ENCODE results near the gene SNAPC4. TPM values are rescaled to one million over a fixed set of nuclear protein-coding genes. Genes with fewer than 3 reads are reported as not detected.

SNAPC4 gene
- polyA plus RNA-seq, 1 donor = 13.6 TPM

DNA sequence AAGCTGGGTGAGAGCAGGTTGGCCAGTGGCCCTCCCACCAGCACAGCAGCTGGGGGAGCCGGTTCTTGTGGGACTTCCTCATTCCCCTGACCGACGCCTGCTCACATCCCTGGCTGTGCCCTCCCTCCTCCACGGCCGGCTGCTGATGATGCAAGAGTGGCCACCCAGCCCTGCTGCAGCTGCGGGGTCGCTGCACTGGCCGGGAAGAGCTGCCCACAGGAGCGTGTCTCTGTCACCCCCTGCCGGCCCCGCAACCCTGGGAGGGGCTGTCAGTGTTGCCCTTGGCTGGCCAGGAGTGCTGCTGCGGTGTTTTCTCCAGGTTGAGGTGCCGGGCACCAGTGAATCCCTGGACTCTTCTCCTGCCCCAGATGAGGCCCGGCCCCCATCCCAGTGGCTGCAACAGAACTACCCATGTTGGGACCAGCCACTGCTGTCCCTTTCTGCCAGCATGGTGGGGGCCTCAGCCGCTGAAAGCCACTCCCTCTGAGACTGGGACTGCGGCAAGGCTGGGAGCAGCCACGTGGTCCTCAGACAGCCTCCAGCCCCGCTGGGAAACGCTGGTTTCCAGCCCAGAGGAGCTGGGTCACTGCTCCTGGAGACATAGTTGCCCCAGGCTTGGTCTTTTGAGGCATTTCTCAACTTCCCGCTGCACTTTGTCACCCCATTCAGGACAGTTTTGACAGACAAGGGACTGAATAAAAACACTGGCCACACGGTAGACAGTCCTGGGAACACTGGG, 27.2 kb downstream of the SNAPC4 start:
- DNase-seq = peak; percentile 68

DNA sequence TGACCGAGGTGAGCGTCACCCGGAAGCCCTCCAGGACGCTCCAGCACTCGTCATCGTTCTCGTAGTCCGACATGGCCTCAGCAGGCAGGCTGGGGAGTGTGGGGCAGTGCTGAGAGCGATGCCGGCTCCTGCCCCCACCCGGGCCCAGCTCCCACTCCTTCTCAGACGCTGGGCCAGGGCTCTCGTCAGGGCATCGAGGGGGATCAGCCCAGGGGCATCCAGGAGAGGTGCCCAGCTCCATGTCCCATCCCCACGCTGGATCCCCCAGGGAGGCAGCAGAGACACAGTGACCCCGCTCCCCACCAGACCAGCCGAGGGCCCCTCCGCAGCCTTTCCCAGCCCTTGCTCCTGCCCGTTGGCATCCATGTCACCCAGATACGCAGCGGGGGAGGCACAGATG, 28.0 kb downstream of the SNAPC4 start:
- no peak for DNase-seq

DNA sequence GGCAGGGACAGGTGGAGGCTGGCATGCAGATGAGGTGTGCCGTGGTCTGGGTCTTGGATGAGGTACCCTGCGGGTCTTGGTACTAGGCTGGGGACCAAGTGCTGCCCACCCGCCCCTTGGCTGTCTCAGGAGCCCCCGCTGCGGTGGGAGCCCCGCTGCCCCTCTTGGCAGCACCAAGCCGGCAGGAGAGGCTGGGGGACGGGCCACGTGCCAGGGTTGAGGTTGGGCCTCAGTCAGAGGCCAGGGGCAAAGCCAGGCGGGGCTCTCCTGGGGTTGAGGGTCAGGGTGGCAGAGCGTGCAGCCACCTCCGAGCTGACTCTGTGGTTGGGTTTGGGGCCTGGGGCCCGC, 28.5 kb downstream of the SNAPC4 start:
- DNase-seq = no peak

DNA sequence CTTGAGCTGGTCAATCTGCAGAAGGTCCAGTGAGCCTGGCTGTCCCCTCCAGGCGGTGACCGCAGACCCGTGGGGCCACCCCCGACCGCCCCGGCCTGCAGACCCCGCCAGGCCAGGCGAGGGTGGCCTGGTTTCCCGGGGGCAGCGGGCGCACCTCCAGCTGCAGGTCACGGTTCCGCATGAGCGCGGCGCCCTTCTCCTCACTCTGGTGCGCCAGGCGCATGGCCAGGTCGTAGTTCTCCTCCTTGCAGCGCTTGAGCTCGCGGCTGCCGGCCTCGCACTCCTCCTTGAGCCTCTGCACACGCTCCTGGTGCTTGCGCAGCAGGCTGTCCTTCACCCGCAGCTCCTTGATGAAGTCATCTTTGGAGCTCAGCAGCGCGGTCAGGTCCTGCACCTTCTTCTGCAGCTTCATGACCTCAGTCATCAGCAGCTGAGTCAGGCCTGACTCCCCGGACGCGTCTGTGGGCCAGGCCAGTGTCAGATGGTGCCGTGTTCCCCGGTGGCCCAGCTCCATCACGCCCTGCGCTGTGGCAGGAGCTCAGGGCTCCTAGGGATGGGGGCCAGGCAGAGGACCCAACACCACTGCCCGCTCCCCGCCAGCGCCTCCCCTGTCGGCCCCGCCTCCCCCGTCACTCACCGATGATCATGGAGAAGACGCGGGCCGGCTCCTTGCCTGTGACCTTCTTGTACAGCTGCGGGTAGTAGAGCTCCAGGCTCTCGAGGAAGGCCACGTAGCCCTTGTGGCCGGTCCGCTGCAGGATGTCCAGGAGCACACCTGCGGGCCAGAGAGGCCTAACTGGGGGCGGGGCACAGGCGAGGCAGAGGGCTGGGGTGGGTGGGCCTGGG, 29.1 kb downstream of the SNAPC4 start:
- DNase-seq = no peak

DNA sequence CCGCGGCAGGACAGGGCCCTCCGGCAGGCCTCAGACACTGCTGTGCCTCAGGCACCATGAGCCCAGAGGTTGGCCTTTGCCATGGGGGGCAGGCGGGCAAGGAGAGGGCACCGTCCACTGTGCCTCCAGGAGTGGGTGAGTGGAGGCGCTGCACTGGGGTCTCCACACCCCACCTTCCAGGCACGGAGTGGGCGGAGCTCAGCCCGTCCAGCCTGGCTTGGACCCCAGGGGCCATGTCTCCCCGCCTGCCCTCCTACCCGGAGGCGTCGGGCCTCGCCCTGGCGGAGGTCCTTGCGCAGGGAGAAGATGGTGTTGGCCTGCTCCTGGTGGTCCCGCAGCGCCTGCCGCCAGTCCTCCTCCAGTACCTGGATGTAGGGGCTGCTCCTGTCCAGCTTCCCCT, 29.9 kb downstream of the SNAPC4 start:
- no peak for DNase-seq

DNA sequence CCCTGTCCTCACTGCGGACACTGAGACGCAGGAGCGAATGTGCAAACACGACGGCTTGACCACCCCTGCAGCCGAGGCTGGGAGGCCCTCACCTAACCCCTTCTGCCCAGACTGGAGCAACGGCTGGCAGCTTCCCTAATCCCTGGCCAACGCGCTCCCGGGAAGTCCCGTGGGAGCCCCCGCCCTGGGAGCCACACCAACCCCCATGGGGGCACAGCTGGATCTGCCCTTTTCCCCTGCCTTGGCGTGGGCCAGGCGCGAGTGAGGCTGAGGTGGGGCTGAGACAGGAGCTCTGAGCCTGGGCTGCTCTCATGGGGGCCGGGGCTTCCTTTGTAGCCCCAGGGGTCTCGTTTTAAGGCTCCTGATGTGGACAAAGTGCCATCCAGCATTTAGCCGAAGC, 31.8 kb downstream of the SNAPC4 start:
- DNase-seq = no peak

DNA sequence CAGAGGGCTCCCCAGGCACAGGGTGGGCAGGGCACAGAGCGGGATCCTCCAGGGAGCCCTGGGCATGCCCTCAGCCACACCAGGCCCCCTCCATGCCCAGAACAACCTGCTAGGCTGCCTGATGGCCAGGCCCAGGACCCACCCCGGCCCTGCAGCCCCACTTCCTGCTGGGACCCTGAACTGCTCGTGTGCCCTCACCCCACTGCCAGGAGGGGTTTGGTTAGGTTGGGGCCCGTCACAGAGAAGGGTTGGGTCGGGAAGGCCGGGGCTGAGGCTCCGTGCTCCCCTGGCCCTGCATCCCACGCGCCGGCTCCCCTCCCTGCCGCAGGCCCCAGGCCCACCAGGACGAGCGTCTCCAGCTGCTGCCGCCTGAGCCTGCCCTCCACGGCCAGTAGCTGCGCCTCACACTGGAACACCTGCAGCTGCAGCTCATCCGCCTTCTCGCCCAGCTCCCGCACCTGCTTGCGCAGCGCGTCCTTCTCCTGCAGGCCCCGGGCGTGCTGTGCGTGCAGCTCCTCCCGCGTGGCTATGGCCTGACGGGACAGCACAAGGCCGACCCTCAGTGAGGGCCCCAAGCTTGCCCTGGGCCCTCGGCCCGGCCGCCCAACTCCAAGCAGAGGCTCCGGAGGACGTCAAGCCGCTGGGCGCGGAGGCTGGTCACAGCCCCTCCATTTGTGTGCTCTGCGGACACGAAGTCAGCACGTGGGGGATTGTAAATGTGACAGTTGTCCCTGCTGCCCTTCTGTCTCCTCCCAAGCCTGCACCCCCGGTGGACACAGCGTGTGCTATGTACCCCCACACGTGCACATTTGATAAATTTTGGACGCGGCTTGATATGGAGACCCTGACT, 32.4 kb downstream of the SNAPC4 start:
- DNase-seq = no peak

DNA sequence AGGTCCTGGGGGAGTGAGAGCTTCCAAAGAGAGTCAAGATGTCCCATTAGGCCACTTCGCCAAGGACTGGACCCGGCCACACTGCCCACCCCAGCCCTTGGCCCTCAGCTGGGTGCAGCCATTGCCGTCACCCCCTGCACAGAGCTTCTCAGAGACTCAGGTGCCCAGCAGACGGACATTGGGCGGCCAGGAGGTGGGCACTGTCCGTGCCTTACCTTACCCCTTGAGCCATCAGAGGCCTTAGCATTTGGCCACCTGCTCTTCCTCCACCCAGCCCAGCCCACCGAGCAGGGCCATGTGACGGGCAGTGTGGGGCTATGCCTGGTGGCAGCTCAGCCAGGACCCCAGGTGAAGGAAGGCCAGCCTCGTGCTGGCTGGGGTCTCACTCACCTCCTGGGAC, 33.1 kb downstream of the SNAPC4 start:
- DNase-seq = no peak

DNA sequence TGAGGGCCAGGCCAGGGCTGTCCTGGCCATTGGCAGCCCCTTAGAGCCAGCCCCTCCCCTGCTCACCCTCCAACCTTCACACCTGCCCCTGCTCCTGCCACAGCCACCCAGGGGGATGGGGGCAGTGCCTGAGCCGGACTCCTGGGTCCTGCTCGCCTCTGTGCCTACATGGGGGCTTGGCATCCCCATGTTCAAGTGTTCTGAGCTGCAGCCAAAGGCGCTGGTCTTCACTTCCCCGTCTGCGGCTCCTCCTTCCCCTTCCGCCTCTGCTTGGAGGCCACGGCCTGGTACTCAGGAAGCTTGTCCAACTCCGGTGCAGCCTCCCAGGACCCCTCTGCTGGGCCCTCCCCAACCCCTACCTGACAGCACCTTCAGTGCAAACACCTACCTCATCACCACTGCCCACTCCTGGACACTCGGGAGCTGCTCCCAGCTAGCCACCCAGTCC, 34.2 kb downstream of the SNAPC4 start:
- DNase-seq = no peak

DNA sequence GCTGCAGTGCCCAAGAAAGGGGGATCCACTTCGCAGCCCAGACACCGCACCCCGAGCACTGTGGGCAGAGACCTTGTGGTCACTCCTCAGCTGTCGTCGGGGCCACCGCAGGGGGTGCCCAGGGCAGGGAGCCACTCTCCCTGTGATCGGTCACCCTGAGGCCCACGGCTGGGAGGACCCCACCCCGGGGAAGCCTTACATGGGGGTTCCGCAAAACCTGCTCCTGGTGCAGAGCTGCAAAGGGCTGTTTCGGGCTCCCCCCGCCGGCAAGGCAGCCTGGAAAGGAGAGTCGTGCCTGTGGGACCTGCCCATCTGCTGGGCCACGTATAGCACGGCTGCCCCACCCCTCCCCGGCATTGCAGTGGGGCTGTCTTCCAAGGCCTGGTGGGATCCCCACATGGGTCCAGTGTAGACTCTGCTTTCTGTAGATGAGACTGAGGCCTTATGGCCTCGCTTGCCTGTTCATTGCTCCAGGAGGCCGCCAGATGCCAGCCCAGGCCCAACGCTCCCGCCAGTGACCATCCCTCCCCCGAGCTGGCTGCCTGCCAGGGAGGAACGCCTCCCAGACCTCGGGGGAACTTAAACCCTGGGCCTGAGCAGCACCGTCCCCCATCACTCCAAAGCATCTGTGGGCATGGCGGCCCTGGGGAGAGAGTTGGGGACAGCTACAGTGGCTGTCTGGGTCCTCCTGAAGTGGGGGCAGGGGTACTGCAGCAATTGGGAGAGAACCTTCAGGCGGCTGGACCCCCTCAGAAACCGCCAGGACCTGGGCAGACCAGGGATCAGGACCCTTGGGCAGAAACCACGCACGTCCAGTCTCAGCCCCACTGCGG, 34.8 kb downstream of the SNAPC4 start:
- no peak for DNase-seq

DNA sequence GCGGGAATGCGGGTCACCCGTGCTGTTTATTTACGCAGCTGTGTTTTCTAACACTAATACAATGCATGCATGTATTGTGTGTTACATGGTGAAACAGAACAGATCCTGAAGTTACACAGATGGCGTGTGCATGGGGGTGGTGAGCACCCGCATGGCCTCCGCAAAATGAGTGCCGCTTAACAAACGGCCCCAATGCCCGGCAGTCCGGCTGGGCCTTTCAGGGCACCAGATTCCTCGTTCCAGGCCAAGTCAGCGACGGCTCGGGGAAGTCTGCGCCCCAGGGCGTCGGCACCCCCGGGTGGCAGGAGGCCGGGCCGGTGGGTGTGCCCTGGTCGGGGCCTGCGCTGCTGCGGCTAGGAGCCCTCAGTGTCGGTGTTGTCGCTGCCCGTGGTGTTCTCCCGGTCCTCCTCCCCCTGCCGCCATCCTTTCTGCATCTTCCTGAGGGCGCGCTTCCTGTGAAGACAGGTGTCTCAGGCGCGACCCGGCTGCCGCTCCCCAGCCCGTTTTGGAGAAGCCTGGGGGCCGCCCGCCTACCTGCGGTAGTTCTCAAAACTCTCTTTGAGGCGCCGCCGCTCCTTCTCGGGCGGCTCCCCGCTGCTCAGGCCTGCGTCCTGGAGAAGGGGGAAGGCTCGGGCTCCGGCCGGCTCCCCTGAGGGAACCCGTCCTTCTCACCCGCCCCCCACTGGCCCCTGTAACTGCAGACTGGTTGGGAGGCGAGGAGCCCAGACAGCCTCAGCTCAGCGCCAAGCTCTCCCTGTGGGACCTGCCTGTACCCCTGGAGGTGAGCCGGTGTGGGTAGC, 35.8 kb downstream of the SNAPC4 start:
- no peak for DNase-seq

DNA sequence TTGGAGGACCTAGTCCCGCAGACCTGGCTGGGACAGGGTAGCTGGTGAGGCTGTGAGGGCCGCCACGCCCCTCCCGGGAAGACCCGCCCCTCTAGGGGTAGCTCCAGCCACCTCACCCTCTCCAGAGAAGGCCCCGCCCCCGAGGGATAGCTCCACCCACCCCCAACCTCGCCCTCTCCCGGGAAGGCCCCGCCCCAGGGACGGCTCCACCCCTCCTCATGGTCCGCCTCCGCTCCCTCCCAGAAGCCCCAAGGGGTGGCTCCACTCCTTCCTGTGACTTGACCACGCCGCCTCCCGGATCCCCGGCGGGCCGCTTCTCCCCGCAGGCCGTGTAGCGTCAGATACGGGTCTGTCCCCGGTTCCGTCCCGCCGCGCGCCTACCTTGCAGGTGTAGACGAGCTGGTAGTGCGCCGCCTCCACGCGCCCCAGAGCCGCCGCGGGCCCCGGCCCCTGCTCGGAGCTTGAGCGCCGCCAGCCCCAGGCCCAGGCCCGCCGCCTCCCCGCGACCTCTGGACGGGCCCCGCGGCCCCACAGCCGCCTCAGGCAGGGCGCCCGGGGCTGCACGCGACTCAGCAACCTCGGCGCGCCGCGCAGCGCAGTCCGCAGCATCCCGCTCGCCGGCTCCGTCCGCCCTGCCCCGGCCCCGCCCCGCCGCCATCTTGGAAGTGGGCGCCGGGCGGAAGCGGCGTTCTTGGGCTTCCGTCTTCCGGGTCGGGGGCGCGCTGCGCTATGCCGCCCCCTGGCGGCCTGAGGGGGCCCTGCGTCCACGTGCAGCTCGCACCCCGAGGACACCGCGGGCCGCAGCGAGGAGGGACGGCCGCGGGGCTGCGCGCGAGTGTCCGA, 36.6 kb downstream of the SNAPC4 start, which contains the start of gene DNLZ:
TSS of gene DNLZ (minus strand) at position 639 of the 843 bp plus-strand sequence. CDS start at position 609, 30 bp downstream.
- DNase-seq = peak; percentile 89

DNA sequence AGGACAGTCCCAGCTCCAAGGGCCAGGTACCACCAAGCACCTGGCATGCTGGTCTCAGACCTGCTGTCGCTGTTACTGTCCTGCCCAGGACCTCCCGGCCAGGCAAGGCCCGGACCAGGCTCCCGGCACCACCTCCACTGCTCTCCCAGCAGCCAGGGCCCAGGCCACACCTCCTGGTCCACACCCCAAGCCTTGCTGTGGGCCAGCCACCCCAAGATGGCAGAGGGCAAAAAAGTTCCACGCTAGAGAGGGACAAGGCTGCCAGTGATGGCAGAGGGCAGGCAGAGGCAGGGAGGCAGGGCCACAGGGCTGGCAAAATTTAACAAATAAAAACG, 37.6 kb downstream of the SNAPC4 start:
- no peak for DNase-seq

DNA sequence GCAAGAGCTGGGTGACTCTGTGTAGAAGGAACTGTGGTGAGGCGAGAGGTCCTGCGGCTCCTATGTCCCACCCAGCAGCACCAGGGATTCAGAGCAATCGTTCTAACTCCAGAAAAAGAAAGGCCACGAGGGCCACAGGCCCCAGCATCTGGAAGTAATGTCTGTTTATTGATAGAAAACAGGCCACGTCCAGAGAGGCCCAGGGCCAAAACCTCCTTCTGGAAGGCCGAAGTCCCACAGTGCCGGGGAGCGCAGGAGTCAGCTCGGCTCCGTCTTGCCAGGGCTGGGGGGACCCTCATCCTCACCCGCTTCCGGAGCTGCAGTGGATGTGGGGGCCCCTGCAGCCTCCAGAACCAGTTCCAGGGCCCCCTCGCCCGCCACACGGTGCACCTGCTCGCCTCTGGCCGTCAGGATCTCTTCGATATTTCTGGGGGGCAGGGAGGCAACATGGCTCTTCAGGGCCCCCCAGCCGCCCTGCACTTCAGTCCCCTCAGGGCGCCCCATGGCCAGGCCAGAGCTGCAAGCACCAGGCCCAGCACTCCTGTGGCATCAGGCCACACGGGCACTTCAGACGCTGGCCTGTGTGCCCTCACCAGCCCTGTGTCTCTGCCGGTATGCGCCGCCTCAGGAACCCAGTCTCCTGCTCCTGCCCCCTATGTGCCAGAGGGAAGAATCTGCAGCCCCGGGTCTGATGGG, 38.1 kb downstream of the SNAPC4 start:
- DNase-seq = no peak

DNA sequence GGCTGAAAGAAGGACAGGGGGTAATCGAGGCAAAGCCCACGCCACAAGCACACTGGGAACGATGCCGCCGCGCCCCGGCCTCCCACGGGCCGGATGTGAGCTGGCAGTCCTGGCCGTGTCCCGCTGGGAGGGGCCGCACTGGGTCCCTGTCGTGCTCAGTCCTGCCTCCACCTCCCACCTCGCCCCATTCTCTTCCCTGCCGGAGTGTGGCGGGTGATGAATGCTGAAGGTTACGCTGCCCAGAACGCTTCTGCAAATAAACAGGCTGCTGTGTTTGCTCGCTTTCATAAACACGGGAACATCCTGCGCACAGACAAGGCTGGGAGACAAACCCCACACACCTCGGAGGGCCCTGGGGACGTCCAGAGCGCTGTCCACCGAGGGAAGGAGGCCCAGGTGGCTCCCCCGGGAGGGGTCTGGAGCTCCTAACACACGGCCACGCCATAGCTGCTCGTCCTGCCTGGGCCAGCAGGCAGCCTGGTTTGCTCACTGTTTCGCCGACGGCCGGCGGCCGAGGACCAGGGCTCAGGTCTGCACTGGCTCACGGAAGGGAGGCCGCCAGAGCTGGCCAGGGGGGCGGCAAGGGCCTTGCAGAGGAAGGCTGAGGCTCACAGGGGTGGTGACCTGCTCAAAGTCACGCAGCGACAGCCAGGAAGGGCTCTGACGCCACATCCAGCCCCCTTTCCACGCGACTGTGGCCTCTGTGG, 38.8 kb downstream of the SNAPC4 start:
- no peak for DNase-seq

DNA sequence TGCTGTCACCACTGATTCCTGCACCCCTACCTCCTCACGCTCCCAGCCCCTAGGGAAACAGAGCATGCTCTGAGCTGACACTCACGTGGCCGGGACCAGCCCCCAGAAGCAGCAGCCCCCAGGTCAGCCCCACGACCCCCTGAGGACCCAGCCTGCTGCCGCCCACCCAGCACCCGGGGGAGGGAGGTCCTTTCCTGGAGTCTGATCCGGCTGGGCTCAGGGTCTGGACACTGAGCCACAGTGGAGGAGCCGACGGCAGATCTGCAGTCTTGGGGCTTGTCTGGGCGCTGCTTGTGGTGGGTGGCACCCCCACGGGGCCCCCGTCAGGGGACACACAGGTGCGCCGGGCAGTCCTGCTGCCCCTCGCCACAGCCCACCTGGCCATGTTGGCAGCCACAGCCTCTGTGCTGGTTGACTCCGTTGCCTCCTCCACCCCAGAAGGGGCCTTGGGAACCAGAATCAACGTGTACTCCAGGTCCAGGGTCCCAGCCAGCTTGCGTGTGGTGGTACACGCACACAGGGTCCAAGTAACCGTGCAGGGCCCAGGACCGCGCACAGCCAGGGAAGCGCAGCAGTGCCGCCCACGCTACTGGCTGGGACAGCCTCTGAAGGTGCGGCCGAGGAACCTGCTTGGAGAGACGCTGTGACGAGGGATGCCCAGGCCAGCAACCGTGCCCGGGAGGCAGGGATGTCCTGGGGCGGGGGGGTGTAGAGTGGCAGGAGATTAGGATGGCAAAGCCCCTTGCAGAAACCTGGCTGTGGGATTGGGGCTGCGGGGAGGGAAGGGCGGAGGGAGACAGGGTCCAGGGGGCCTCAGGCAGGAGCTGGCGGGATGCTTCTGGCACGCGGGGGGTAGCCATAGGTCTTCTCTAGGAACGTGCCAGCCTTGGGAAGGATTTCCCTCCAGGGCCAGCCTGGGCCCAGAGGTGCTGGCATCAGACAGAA, 39.9 kb downstream of the SNAPC4 start:
- DNase-seq = no peak

DNA sequence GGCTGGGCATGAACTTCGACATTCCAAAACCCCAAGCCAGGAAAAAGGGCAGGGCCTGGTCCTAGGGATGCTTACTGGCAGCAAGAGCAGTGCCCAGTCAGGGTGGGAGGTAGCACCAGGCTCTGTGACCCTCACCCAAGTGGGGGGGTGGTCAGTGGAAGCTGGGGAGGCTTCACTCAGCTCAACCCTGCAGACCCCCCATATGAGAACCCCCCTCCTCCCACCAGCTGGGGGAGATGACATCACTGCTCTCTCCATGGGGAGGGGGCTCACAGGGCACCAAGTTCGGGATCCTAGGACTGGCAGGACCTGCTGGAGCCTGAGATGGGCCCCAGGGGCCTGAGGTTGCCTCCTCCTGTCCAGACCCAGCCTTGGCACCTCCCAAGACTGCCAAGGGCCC, 41.1 kb downstream of the SNAPC4 start:
- DNase-seq = no peak

Data from left kidney (tissue), 2 donors.